HS-27A (cell line): Measurements from ENCODE around the gene COL23A1.
"Not testable (repeated sequence)": the region's sequence is repeated elsewhere in the genome, so short reads cannot be mapped to it uniquely, and the experiment has no call there.

Experiments used
- DNase-seq: peaks from one replicate; pipeline ENCODE4 v3.0.0-alpha.2; 2012; ENCODE audit warnings: low read depth, missing footprints

Gene COL23A1

DNA sequence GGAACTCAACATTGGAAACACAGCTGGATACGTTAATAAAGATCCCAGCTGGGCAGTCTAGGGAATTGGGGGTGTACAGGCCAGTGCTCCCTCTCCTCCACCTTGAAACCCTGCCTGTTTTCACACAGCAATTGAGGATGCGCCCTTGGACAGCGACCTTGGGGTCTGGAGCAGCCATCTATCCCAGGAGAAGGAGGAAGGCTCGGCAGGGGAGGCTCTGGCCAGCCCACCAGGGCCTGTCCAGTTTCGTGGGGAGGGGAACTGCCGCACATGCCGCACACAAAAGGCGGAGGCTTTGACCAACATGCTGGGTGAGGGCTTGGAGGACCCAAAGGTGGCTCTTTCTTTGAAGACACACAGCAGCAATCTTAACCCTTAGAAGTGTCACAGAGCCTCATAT lies 1.4 kb downstream of the COL23A1 start:
- no peak for DNase-seq

DNA sequence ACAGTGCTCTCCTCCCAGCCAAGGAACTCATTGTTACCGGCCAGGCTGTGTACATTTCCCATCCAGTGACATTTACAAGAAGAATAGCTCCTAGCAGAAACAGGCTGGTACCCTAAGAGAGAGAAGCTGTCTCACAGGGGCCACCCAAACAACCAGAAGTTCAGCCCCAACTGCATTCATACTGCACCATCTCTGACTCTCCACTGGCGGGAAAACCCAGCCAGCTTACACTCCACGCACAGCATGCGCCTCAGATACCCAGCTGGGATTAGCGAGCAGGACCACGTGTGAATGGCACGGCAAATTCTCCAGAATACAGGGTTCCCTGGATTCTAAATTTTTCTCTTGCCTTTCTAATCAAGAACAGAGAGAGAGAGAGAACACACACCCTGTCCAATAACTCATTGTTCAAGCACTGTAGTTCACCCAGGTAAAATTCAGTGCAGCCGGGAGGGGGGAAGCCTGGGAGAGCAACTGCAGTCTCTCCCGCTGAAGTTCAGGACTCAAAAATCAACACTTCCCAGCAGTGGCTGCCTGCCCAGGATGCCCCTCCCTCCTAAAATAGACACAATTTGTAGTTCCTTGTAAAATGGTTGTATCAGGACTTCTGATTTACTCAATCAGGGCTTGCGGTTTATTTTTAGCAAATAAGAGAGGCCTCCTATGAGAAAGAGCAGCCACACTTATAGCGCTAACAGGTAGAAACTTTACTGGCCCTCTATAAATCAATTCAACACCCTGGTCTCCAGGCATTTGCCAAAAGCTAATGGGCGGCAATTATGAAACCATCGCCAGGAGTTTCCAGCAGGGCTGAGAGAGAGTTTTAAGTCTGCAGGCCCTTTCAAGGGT lies 2.2 kb downstream of the COL23A1 start:
- DNase-seq, result no peak

DNA sequence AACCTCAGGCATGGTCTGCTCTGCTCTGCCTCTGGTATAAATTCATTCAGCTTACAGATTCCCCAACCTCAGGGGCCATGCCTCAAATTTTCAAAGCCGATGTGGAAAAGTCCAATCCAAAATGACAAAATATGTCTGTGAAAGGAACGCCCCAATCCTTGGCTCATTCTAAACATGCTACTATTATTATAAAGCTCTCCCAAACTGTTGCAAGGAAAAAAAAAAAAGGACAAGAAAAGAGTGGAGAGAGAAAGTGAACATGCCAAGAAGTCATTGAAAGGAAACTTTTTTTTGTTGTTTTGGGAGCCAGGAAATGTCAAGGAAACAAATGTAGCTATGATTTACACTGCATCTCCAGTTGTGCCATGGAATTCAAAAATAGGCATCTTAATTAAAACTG lies 3.8 kb downstream of the COL23A1 start:
- no peak for DNase-seq

DNA sequence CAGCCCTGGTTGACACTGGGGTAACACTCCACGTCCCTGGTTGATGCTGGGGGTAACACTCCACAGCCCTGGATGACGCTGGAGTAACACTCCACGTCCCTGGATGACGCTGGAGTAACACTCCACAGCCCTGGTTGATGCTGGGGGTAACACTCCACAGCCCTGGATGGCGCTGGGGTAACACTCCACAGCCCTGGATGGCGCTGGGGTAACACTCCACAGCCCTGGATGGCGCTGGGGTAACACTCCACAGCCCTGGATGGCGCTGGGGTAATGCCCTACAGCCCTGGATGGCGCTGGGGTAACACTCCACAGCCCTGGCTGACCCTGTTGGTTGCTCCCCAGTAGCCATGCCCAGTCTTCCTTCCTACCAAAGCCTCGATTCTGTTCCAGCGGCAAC lies 4.8 kb downstream of the COL23A1 start:
- not testable (repeated sequence) for DNase-seq

DNA sequence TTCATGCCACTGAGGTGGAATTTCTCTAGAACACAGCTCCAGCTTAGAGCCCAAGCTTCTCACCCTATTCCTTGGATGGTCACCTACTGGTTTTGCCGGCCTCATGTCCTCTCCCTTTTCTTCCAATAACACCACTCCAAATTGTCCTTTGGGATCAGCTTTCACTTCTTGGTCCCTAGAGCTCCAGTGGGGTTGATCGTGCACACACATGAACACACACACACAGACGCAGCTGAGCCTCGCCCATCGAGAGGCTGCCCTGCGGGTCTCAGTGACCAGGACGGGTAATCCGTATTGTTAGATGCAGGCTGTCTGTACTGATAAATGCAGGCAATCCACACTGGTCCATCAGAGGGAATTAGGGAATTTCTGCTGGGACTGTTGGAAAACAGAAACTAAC lies 6.9 kb downstream of the COL23A1 start:
- no peak for DNase-seq

DNA sequence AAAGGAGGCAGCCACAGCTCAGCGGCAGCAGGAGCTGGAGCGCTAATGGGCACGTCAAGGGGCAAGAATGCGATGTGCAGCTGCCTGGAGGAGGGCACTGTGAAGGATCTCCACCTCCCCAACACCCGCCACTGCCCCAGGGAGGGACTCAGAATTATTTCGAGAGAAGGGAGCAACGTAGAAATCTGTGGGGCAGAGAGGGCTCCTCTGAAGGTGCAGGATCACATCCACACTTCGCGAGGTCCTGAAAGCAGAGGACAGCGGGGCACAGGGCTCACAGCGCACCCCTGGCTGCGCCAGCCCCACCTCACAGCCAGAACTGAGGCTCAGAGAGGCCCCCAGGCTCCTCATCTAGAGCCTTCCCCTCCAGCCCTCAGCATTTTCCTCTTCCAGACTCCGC lies 7.9 kb downstream of the COL23A1 start:
- DNase-seq, result no peak

DNA sequence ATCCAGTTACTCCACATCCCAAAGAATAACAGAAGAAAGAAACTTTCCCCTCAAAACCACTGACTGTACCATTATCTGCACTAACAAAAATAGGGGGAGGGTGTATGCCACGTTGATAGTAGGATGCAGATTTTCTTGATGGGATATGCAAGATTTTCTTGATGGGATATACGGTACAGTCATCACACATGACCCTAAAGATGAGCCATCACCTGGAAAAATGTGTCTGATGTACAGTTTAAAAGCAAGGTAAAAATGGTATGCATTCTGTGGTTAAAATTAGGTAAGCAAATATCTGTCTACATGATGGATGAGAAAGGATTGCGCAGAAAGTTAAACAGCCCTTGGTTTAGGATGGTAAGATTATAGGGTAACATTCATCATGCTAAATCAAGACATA lies 8.6 kb downstream of the COL23A1 start:
- no peak for DNase-seq

DNA sequence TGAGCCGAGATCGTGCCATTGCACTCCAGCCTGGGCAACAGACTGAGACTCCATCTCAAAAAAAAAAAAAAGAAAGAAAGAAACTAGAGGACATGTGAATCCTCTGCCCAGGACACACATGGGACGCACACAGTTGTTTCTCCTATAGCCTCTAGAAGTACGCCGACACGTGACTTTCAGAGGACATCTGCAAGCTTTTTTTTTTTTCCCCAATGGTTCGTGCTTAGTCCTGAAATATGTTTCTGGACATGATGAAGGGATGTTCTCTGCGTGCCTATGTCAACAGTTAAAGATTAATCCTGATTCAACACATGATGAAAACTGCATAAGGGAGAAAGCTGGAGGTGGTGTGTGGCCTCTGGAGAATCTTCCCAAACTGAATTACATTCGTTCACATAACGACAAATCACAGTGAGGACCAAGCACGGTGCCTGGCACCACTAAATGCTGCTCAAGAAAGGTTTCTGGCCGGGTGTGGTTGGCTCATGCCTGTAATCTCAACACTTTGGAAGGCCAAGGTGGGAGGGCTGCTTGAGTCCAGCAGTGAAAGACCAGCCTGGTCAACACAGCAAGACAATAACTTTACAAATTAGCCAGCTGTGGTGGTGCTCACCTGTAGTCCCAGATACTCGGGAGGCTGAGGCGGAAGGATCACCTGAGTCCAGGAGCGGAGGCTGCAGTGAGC lies 9.8 kb downstream of the COL23A1 start:
- DNase-seq, result no peak

DNA sequence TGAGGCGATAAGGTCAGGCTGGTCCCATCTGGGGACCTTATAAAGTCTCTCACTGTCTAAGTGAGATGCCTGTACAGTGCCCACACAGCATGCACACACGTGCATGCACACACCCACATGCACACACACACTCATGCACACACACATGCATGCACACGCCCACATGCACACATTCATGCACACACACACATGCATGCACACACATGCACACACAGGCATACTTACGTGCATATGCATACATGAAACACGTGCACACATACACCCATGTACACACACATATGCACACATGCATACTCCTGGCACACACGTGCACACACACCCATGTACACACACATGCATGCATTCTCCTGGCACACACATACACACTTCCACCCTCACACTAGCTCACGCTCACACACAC lies 12.2 kb downstream of the COL23A1 start:
- DNase-seq, result no peak

DNA sequence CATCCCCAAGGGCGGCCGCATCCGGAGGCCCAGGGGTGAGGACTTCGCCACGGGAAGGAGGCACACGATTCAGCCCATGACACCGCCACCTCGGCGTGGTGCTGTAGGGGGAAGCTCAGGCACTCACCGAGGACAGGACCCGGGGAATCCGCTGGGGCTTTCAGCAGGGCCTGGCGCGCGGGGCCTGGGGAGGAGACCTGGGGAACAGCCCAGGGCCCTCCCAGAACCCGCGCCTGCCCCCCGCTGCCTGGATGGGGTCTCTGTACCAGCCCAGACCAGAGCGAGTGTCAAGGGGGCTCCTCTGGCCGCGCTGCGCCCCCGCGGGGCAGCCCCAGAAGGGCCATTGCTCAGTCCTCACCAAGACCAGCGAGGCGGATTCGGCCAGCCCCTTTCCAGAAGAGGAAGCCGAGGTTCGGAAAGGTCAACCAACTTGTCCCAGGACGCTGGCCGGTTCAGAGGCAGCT lies 12.8 kb downstream of the COL23A1 start:
- no peak for DNase-seq

DNA sequence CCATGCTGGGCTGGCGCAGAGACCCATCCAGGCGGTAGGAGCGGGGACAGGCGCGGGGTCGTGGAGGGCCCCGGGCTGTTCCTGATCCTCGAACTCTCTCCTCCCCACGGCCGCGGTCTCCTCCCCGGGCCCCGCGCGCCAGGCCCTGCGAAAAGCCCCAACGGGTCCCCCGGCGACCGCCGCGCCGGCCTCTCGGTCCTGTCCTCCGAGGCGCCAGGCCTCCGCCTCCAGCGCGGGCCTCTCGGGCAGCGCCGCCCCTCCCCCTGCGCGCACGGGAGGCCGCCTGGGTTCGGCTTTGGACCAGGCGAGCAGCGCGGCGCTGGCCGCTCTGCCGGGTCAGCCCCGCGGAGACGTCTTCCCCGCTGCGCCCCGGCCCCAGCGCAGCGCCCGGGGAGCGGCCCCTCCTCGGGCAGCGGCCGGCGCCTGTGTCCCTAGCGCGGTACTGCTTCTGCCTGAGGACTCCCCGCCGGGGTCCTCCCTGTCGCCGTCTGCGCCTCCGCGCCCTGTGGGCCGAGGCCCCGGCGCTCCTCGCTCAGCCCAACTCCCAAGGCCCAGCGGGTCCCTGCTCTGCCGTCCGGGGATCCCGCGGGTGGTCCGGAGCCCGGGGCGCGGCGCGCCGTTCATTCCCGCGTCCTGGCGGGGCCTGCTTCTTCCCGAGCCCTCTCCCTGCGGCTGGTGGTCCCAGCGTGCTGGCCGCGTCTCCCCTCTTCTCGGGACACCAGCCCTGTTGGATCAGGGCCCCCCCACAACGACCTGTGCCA lies 13.4 kb downstream of the COL23A1 start:
- no peak for DNase-seq

DNA sequence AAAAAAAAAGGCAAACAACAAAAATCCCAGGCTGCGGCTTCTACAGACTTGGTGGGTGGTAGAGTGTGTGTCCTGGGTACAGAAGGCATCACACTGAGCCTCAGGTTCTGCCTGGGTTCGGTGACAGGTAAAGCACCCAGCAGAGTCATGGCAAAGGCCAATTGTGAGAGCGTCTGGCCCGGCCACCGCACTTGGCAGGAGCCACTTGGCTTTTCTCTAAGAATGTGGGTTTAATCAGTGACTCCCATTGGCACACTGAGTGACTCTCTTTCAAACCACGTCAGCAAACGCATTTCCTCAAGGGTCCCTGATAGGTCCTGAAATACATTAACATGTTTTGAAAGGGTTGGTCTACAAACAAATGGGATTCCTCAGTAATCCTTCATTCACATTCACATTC lies 17.0 kb downstream of the COL23A1 start:
- DNase-seq, result no peak

DNA sequence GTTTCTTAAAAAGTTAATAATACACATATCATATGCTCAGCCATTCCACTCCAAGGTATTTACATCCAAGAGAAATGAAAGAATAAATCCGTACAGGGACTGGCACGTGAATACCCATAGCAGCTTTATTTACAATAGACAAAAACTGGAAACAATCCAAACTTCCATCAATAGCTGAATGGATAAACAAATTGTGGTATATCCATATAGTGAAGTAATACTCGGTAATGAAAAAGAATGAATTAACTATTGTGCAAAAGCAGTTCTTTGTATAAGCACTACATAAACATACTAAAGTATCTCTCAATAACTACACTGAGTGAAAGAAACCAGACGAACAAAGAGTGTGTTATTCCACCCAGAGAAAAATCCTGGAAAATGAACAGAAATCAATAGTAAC lies 17.6 kb downstream of the COL23A1 start:
- no peak for DNase-seq

DNA sequence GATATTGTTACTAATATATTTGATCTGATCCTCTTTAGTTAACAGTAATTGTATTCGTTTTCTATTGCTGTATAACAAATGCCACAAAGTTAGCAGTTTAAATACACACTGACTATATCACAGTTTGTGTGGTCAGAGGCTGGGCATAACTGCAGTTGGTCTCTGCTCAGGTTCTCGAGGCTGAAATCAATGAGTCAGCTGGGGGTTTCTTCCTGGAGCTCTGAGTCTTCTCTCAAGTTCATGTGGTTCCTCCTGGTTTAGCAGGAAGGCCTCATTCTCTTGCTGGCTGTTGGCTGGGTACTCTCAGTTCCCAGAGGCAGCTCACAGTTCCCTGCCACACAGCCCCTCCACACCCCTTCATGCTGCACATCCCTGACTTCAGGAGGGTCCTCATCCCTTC lies 20.7 kb downstream of the COL23A1 start:
- DNase-seq, result no peak

DNA sequence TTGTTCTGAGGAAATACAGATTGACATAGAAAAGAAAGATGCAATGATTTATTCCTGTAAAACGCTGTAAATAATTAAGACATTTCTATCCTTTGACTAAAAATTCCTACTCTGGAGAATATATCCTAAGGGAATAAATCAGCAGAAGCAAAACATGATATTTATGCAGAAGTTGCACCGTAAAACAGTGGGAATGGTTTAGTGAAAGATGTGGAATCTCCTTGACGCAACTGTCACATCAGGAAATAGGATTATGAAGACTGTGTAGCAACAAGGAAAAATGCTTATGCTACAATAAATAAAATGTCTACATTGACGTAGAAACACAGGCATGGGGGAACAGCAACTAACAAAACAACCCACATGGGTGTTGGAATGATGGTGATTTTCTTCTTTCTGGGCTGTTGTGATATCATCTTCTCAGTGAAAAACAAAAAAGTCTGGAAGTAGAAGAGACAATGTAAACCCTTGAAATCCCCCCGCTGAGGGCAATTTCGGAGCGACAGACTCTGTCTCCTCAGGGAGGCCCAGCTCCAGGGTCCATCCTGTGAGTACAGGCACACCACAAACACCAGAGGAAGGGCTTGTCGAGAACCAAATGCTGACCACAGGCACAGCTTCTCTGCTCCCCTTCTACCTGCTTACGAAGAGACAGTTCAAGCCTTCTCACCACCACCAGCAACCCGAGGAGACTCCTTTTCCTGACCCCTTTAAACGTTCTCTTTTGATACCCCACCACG lies 25.2 kb downstream of the COL23A1 start:
- no peak for DNase-seq

DNA sequence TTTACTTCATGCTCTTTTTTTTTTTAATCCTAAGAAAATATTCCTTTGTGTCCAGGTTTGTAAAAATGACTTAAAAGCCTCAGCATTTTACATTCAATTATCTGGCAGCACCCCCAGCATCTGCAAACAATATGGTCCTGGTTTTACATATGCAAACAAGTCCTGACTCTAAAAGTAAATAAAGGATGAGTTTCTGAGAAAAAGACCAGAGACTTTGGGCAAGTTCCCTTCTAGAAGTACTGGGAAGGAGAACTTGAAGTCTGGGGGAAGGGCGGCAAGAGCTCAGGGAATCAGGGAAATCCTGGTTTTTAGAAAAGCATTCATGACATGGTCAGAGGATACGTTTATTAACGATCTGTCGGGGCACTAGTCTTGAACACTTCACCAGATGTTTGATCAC lies 25.8 kb downstream of the COL23A1 start:
- DNase-seq, result no peak

DNA sequence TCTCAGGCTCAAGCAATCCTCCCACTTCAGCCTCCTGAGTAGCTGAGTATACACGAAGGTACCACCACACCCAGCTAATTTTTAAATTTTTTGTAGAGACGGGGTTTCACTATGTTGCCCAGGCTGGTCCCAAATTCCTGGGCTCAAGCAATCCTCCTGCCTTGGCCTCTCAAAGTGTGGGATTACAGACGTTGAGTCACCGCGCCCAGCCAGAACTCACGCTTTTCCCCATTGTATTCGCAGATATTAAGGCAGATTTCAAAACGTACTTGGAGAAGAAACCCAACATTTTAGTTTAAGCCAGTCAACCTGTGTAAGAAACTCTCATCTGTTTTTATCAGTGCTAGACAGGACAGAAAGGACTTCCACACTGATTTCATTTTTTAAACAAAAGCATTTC lies 26.6 kb downstream of the COL23A1 start:
- no peak for DNase-seq

DNA sequence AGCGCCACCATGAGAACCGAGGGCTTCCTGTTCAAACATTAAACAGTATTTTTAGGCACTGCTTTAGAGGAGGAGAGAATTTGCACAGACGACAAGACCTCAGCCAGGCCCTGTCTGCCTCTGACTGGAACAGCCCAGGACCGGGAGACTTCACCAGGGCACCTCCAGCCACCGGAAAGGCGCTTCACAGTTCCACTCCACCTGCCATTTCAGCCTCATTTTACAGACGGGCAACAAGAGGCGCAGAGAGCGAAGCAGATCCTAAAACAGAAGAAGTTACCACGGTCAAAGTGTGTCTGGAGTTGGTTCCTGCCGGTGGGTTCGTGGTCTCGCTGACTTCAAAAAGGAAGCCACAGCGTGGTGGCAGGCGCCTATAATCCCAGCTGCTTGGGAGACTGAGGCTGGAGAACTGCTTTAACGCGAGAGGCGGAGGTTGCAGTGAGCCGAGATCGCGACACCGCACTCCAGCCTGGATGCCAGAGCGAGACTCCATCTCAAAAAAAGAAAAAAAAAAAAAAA lies 28.4 kb downstream of the COL23A1 start:
- no peak for DNase-seq

DNA sequence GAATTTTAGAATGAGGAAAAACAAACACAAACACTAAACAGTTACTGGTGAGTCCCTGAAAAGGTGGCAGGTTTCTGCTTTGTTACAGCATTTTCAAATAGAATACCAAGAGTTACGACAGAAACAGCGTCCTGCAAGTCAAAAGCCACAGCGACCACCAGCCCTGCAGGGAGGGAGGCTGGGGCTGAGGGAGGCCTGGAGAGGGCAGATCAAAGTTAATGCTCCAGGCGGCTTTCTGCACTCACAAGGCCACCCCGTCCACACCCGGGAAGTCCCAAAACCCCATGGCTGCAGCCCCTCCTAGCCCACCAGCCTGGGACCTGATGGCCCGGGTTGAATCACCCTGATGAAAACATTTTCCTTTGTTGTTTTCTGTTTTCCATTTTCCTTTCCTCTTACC lies 29.3 kb downstream of the COL23A1 start:
- DNase-seq, result no peak

DNA sequence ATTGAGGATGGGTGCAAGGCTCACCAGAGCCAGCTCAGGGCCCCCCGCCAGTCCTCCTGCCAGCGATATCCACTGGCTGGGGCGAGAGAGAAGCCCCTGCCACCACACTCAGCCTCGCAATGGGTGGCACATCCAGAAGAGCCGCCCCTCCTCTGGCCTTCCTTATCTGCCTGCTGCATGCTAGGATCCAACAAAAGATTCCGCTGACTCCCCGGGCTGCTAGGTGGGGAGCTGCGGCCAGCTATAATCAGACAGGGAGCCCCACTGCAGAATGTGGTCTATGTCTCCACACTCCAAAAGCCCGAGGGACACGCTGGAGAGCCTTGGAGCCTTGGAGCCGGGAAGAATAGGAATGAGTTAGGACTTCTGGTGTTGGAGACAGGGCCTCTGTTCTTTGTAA lies 32.8 kb downstream of the COL23A1 start:
- DNase-seq, result no peak

DNA sequence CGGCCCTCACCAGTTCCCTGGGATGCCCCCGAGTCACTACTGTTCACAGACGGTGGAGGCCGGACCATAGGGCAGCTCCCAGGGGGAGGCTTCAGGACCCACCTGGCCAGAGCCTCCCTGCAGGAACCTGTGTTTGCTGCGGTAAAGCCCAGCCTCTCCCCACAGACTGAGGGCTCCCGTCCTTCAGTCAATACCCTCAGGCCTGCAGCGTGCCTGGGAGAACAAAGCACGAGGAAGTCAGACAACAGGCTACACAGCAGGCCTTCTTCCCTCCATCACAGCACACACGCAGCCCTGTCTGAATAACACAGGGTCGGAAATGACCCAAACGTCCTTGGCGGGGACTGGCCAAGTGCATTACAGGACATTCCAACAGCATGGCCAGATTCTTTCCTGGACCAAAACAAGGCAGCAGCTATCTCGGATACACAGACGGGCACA lies 34.4 kb downstream of the COL23A1 start:
- no peak for DNase-seq

DNA sequence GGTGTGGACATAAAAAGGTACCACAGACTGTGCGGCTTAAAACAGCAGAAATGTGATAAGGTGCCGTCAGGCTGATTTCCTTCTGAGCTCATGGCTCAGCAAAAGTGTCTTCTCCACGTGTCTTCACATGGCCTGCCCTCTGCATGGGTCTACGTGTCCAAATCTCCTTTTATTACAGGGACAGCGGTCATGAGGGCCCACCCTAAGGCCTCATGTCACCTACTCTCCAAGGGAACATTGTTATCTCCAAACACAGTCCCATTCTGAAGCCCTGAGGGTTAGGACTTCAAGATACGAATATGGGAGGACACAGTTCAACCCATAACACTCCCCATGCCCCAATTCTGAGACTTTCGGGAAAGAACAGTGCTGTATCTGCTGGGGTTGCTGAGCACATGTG lies 35.2 kb downstream of the COL23A1 start:
- no peak for DNase-seq
